GM21723 (cell line): ENCODE results near the gene RSAD1.

Source experiments
- ATAC-seq: cut with Tn5 transposase; IDR thresholded peaks from one replicate; pipeline ENCODE4 v1.9.1; 2021; ENCODE audit warnings: mild to moderate bottlenecking, moderate library complexity; ENCODE audit not compliant: unreplicated experiment

RSAD1 gene

GRCh38 chr17:50457621-50458020 is 21.0 kb upstream of the RSAD1 start:
- no peak for ATAC-seq

GRCh38 chr17:50458270-50458669 is 20.4 kb upstream of the RSAD1 start:
- no peak for ATAC-seq

GRCh38 chr17:50458701-50459676 is 19.7 kb upstream of the RSAD1 start:
- ATAC-seq = no peak

- ATAC-seq = no peak
These were observed 18.9 kb upstream of the RSAD1 start for GRCh38 chr17:50459756-50460155.

- no peak for ATAC-seq
These were observed 17.7 kb upstream of the RSAD1 start for GRCh38 chr17:50460831-50461526.

- ATAC-seq = no peak
These were observed 17.0 kb upstream of the RSAD1 start for GRCh38 chr17:50461550-50462132.

GRCh38 chr17:50462446-50462845 is 16.2 kb upstream of the RSAD1 start:
- no peak for ATAC-seq

GRCh38 chr17:50464121-50464520 is 14.5 kb upstream of the RSAD1 start:
- no peak for ATAC-seq

- ATAC-seq = no peak
These were observed 13.9 kb upstream of the RSAD1 start for GRCh38 chr17:50464736-50465135.

GRCh38 chr17:50465171-50465570 is 13.5 kb upstream of the RSAD1 start:
- ATAC-seq = no peak

- no peak for ATAC-seq
These were observed 13.0 kb upstream of the RSAD1 start for GRCh38 chr17:50465635-50466034.

GRCh38 chr17:50466371-50467113 is 12.1 kb upstream of the RSAD1 start:
- ATAC-seq = no peak

- no peak for ATAC-seq
These were observed 11.4 kb upstream of the RSAD1 start for GRCh38 chr17:50467114-50467854.

GRCh38 chr17:50467855-50468303 is 10.8 kb upstream of the RSAD1 start:
- ATAC-seq = no peak

- ATAC-seq = no peak
These were observed 10.1 kb upstream of the RSAD1 start, which contains the start of gene CHAD for GRCh38 chr17:50468304-50469207. CHAD (minus strand) TSS chr17:50468880; CDS start chr17:50468813, 67 bp downstream.

GRCh38 chr17:50469208-50469605 is 9.5 kb upstream of the RSAD1 start:
- no peak for ATAC-seq

- ATAC-seq = no peak
These were observed 8.9 kb upstream of the RSAD1 start for GRCh38 chr17:50469671-50470305.

GRCh38 chr17:50470426-50470825 is 8.2 kb upstream of the RSAD1 start:
- no peak for ATAC-seq
